Prostate gland (tissue), 2 donors: ENCODE measurements around the gene SUMO2. TPM values are rescaled to one million over a fixed set of nuclear protein-coding genes. Genes with fewer than 3 reads are reported as not detected.

Experiments
- DNase-seq: peaks from one replicate; pipeline ENCODE4 v3.0.0-alpha.2; 2019; ENCODE audit warnings: low spot score
- H3K27ac ChIP-seq, 2 donors: fragments of 200-600 bp; sonication (generic); 2 replicates each; pipeline ENCODE4 v1.5.1; 2017 to 2019
- H3K27me3 ChIP-seq: fragments of 200-600 bp; sonication (generic); replicated peaks from 2 replicates; pipeline ENCODE4 v1.5.1; 2019; ENCODE audit not compliant: insufficient read depth
- H3K36me3 ChIP-seq, 2 donors: fragments of 200-600 bp; sonication (generic); 1 replicate in 1 of 2; 2 replicates in 1 of 2; pipeline versions ENCODE4 v1.5.1 to v1.8.1; 2017 to 2019
- H3K4me1 ChIP-seq: fragments of 200-600 bp; sonication (generic); replicated peaks from 2 replicates; pipeline ENCODE4 v1.5.1; 2019
- H3K4me3 ChIP-seq, 2 donors: fragments of 200-600 bp; sonication (generic); 2 replicates each; pipeline ENCODE4 v1.5.1; 2017 to 2019
- H3K9me3 ChIP-seq: fragments of 200-600 bp; sonication (generic); 2 replicates; pipeline ENCODE4 v1.5.1; 2017
- POLR2A ChIP-seq: fragments of 450-650 bp; IDR thresholded peaks from one replicate; pipeline ENCODE4 v1.6.1; 2016; ENCODE audit warnings: antibody characterized with exemption, mild to moderate bottlenecking
- POLR2AphosphoS5 ChIP-seq: sonication (generic); formaldehyde crosslinking; IDR thresholded peaks from one replicate; pipeline ENCODE4 v1.6.1; 2017; ENCODE audit warnings: antibody characterized with exemption
- WGBS: methylation state at CpG from one replicate; pipeline ENCODE4 v1.1.5; 2018; 5-methylcytosine and 5-hydroxymethylcytosine counted together
- intact Hi-C: fragments of 100-400 bp; cut with DNase I; formaldehyde crosslinking; loops from one replicate; pipeline ENCODE4 v1.14.2; 2022
- small RNA-seq, 2 donors: library from RNA; depleted of rRNA; stranded (forward); fragments of <200 nt; gene quantifications; one replicate each; pipeline ENCODE3, GENCODE V24; 2016
- total RNA-seq, 2 donors: library from RNA; depleted of rRNA; stranded (reverse); fragments of >200 nt; gene quantifications; one replicate each; pipeline ENCODE4 v1.1.0, GENCODE V29; 2016
- TF ChIP-seq, protein P1 (sequence below), 4 experiments: fragments of 200-600 bp in 2 of 4; fragments of 450-650 bp in 2 of 4; sonication (generic) in 2 of 4; IDR thresholded peaks; 1 replicate in 3 of 4; 2 replicates in 1 of 4; pipeline ENCODE4 v1.5.1; 2016 to 2019; ENCODE audit warnings: antibody characterized with exemption in 4 of 4, mild to moderate bottlenecking in 2 of 4, moderate library complexity in 2 of 4

SUMO2 gene
- total RNA-seq, 2 donors from 2014 or later = 79.7 to 97.2 TPM

DNA sequence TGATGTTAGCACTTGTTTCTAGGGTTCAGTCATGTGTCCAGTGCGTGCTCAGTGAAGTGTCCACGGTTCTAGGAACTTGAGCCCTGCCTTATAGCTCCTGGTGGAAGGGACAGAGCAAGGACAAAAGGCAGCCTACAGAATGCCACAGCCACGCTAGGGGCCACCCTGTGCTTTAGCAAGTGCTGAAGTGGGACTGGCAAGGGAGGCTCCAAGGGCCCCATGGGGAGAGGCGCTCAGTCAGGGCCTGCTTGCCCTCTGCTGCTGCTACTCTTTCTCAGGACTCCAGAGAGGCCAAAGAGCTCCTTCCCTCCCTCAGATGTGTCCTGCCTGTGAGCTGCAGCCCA is 58.0 kb downstream of the SUMO2 start:
- H3K36me3 ChIP-seq = no peaks in the 10 kb centered on the region
- intact Hi-C loops = no loop called here
- H3K4me3 ChIP-seq = no peak overlapping the region
- H3K4me1 ChIP-seq = no peaks in the 10 kb centered on the region
- WGBS = 86% methylated on average over 4 of the region's 4 CpGs
- H3K27me3 ChIP-seq = no peaks in the 10 kb centered on the region
- H3K27ac ChIP-seq = no peak overlapping the region
- TF ChIP-seq POLR2AphosphoS5 = no peak
- TF ChIP-seq, protein P1, sequence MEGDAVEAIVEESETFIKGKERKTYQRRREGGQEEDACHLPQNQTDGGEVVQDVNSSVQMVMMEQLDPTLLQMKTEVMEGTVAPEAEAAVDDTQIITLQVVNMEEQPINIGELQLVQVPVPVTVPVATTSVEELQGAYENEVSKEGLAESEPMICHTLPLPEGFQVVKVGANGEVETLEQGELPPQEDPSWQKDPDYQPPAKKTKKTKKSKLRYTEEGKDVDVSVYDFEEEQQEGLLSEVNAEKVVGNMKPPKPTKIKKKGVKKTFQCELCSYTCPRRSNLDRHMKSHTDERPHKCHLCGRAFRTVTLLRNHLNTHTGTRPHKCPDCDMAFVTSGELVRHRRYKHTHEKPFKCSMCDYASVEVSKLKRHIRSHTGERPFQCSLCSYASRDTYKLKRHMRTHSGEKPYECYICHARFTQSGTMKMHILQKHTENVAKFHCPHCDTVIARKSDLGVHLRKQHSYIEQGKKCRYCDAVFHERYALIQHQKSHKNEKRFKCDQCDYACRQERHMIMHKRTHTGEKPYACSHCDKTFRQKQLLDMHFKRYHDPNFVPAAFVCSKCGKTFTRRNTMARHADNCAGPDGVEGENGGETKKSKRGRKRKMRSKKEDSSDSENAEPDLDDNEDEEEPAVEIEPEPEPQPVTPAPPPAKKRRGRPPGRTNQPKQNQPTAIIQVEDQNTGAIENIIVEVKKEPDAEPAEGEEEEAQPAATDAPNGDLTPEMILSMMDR (IDR thresholded peaks at IDR 0.05) = no peak
- no peaks in the 10 kb centered on the region for H3K9me3 ChIP-seq
- no peak for DNase-seq

DNA sequence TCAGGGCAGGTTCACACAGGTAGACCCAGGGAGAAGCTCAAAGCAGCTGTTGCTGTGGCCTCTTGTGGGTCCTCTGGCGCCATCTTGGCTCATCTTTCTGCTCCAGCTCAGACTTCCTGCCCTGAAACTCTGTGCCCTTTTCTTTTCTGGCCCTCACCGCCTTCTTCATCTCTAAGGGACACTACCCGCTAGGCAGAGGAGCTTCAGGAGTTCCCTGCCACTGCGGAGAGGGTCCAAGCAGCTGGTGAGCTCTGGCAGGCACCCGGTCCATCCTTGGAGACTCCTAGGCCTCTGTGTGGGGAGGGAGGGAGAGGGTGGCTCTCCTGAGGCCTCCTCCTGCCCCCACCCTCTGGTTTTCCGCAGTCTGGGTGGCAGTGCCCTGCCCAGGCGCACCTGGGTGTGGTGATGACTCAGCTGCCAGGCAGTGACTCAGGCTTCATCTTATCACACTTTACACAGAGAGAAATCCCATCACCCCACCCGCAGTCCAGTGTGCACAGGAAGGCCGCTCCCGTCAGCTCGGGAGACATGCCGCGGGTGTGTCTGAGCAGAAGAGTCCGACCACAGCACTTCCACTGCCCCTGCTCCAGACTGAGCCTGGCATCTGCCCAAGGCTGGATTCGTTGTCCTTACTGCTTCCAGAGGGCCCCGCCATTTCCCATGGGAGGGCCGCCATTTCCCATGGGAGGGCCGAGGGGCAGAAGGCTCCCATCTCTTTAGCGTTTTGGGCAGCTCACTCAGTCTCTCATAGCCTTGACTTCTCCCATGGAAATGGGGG is 58.5 kb downstream of the SUMO2 start:
- intact Hi-C loops = no loop called here
- no peaks in the 10 kb centered on the region for H3K4me1 ChIP-seq
- no peak overlapping the region for H3K4me3 ChIP-seq
- no peak overlapping the region for H3K27ac ChIP-seq
- WGBS = 70% methylated on average over 17 of the region's 19 CpGs
- TF ChIP-seq, protein P1 (IDR thresholded peaks at IDR 0.05) = no peak
- TF ChIP-seq POLR2AphosphoS5 (peak; percentile 30), POLR2A (peak; percentile 49)
- H3K27me3 ChIP-seq = no peaks in the 10 kb centered on the region
- no peaks in the 10 kb centered on the region for H3K9me3 ChIP-seq
- H3K36me3 ChIP-seq = no peaks in the 10 kb centered on the region
- peak; percentile 34 for DNase-seq

DNA sequence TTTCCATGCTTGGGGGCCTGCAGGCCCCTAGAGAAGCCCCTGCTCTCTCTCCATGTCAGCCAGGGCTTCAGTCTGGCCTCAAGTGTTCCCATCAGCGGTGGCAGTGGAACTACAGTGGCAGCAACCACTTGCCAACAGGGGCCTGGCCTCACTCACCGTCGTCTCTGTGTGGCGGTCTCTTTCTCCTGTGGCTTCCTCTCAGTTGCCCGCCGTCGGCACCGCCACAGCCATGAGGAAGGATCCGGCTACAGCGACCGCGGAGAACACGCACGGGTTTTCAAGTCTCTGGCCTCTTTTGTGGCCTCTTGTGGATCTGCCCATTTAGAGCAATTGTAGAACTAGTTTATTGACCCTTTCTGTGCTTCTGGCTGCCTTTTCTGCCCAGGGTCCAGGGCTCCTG is 64.5 kb downstream of the SUMO2 start:
- Histone ChIP-seq H3K27ac (no peak overlapping the region), H3K27me3 (no peaks in the 10 kb centered on the region), H3K4me1 (no peaks in the 10 kb centered on the region), H3K4me3 (no peak overlapping the region), H3K36me3 (no peaks in the 10 kb centered on the region), H3K9me3 (no peaks in the 10 kb centered on the region)
- intact Hi-C loops = no loop called here
- no peak for DNase-seq
- no peak for TF ChIP-seq POLR2A
- TF ChIP-seq, protein P1 (IDR thresholded peaks at IDR 0.05) = no peak
- TF ChIP-seq POLR2AphosphoS5 = no peak
- 89% methylated on average over 14 of the region's 14 CpGs for whole genome bisulfite sequencing

DNA sequence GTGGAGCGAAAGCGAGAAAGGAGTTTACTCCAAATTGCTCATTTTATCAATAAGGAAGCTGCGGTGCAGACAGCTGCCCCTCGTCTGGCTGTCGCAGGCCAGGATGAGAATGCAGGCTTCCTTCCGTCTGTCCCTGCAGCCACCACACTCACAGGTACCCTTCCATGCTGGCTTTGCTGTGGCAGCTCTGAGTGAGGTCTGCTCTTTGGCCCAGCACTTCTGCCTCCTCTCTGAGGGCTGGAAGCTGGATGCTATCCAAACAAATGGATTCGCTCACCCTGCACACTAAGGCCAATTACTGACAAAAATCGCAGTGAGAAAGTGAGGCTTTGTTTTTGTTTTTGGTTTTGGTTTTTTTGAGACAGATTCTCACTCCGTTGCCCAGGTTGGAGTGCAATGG is 66.0 kb downstream of the SUMO2 start:
- no peaks in the 10 kb centered on the region for H3K4me1 ChIP-seq
- no peak for DNase-seq
- WGBS = 75% methylated on average over 9 of the region's 9 CpGs

More for the DNA sequence above, 66.0 kb downstream of the SUMO2 start:
- H3K27me3 ChIP-seq = no peaks in the 10 kb centered on the region
- no peak overlapping the region for H3K4me3 ChIP-seq
- H3K27ac ChIP-seq = no peak overlapping the region
- H3K9me3 ChIP-seq = no peaks in the 10 kb centered on the region
- no peaks in the 10 kb centered on the region for H3K36me3 ChIP-seq
- intact Hi-C loops = no loop called here
- TF ChIP-seq, protein P1 (IDR thresholded peaks at IDR 0.05) = no peak
- TF ChIP-seq POLR2A (no peak), POLR2AphosphoS5 (no peak)

Small RNA genes within 50 kb of the gene (small RNA-seq; reads per million reads assigned to genes)
- 0 reads per million in 2 donors for gene RF00019

Other genes with a start within 250 kb of the SUMO2 start
- not detected for gene OTOP3, start 247.1 kb downstream of the SUMO2 start, total RNA-seq
- gene HID1, start 210.2 kb downstream of the SUMO2 start, total RNA-seq = 100 to 1,000 TPM in 1 of 2 donors, 10 to 100 TPM in 1; 87.1 to 101 TPM
- gene CDR2L, start 195.3 kb downstream of the SUMO2 start, total RNA-seq = 10 to 100 TPM; 13.7 to 34.9 TPM
- 10 to 100 TPM; 28.4 to 73.8 TPM for gene MRPL58, start 170.3 kb downstream of the SUMO2 start, total RNA-seq
- 100 to 1,000 TPM; 116 to 201 TPM for gene ATP5PD, start 136.0 kb downstream of the SUMO2 start, total RNA-seq
- 100 to 1,000 TPM in 1 of 2 donors, 10 to 100 TPM in 1; 24.4 to 104 TPM for gene KCTD2, start 135.7 kb downstream of the SUMO2 start, total RNA-seq
- gene SLC16A5, start 95.0 kb downstream of the SUMO2 start, total RNA-seq = 10 to 100 TPM; 65.0 to 66.4 TPM
- 10 to 100 TPM; 13.6 to 15.1 TPM for gene ARMC7, start 73.0 kb downstream of the SUMO2 start, total RNA-seq
- 100 to 1,000 TPM; 120 to 166 TPM for gene NT5C, start 51.2 kb downstream of the SUMO2 start, total RNA-seq
- 100 to 1,000 TPM in 1 of 2 donors, 10 to 100 TPM in 1; 97.9 to 132 TPM for gene JPT1, start 28.4 kb downstream of the SUMO2 start, total RNA-seq
- 10 to 100 TPM; 41.0 to 46.7 TPM for gene NUP85, start 22.7 kb upstream of the SUMO2 start, total RNA-seq
- gene GGA3, start 78.6 kb upstream of the SUMO2 start, total RNA-seq = 10 to 100 TPM; 18.9 to 43.3 TPM
- 10 to 100 TPM; 40.8 to 45.3 TPM for gene MRPS7, start 78.9 kb upstream of the SUMO2 start, total RNA-seq
- 10 to 100 TPM; 14.1 to 31.4 TPM for gene MIF4GD, start 88.3 kb upstream of the SUMO2 start, total RNA-seq
- gene SLC25A19, start 106.5 kb upstream of the SUMO2 start, total RNA-seq = 10 to 100 TPM in 1 of 2 donors, 1 to 10 TPM in 1; 5.2 to 15.2 TPM
- gene GRB2, start 222.7 kb upstream of the SUMO2 start, total RNA-seq = 10 to 100 TPM; 88.3 to 95.7 TPM